Lower leg skin (tissue), 3 donors: ENCODE results near the gene MACROH2A2.

Experiments
- CTCF ChIP-seq, 3 donors: fragments of 450-650 bp; IDR thresholded peaks; one replicate each; pipeline ENCODE4 v1.5.1; 2016; ENCODE audit warnings: antibody characterized with exemption in 3 of 3, mild to moderate bottlenecking in 3 of 3, moderate library complexity in 2 of 3
- POLR2A ChIP-seq, 2 donors: fragments of 450-650 bp; IDR thresholded peaks; one replicate each; pipeline ENCODE4 v1.6.1; 2016 to 2017; ENCODE audit warnings: antibody characterized with exemption in 2 of 2, mild to moderate bottlenecking in 1 of 2, moderate library complexity in 1 of 2

DNA sequence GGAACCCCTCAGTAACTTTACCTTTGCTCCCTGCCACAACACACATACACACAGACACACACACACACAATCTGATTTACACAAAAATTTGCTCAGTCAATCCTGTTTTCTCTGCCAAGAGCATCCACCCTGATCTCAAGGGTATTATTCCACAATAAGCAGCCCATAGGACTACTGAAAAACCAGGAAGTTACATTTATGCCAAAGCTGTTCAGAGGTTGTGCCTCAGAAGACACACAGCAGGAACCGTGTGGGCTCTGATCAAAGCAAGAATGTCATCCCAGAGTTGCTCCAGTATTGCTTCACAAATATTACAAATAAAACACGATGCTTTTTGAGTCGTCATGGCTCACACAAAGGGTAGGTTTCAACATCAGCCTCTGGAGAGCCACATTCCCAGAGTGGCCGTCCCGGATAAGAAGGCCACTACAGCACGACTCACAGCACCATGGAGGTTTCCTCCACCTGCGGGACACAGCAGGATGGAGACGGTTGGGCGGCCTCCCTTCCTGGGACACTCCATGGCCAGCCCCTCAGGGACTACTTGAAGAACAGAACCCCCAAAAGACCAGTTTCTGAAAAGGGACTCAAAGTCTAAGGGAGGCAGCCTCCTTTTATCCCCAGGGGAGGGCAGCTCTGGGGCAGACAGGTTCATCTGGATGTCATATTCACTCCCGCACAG, 78.4 kb downstream of the MACROH2A2 start:
- TF ChIP-seq POLR2A (IDR thresholded peaks at IDR 0.05) (no peak), CTCF (IDR thresholded peaks at IDR 0.05) (no peak)
